ENCODE measurements around the gene DOC2A. TPM values are rescaled to one million over a fixed set of nuclear protein-coding genes. Genes with fewer than 3 reads are reported as not detected.
A peak's percentile ranks its signal among the peaks of the same experiment; 100 is the strongest.
"Not testable (repeated sequence)": the region's sequence is repeated elsewhere in the genome, so short reads cannot be mapped to it uniquely, and the experiment has no call there.

DOC2A gene
- total RNA-seq, 1 donor from 2014 or later, result 3.1 TPM

DNA sequence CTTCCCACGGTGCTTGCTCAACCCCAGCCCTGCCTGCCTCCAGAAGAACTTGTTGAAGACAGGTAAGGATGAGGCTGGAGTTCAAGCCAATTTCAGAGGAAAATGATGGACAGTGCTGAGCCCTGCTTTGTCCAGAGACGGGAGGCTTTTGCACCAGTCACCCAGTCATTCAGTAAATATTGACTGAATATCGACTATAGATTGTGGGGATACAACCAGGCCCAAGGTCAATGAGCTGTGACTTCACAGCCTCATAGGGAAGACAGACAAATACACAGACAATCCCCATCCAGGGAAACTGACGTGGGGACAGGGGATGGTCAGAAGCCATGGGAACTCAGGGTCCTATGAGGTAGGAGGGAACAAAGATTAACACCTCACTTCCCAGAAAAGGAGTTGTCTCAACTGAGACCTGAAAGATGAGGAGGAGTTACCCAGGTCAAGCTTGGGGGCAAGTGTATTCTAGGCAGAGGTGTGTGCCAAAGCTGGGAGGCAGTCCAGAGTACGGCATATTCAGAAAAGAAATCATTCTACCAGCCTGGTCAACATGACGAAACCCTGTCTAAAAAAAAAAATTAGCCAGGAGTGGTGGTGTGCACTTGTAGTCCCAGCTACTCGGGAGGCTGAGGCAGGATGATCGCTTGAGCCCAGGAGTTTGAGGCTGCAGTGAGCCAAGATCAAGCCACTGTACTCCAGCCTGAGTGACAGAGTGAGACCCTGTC lies 5.9 kb upstream of the DOC2A start:
- Histone ChIP-seq H3K36me3 (no peaks in the 10 kb centered on the region), H3K9ac (no peak overlapping the region), H2AFZ (replicated peaks) (no peak overlapping the region), H3K9me3 (ENCODE audit: low read depth) (no peaks in the 10 kb centered on the region), H3K27ac (no peak overlapping the region), H3K4me2 (no peak overlapping the region), H4K20me1 (ENCODE audit: low read depth) (no peaks in the 10 kb centered on the region), H3K79me2 (ENCODE audit: low read depth) (no peaks in the 10 kb centered on the region), H3K27me3 (peaks cover 19% of the 10 kb centered on the region), H3F3A (ENCODE audit: low read depth) (peaks cover 7% of the 10 kb centered on the region), H3K4me1 (peaks cover 6% of the 10 kb centered on the region), H3K4me3 (no peak overlapping the region)
- H3K4me3 Mint-ChIP-seq, result no peak overlapping the region
- peaks cover 8% of the 10 kb centered on the region for H3K4me1 Mint-ChIP-seq
- TF ChIP-seq EZH2phosphoT487 (IDR thresholded peaks at IDR 0.05), result no peak
- TF ChIP-seq EZH2 (IDR thresholded peaks at IDR 0.05), result no peak
- TF ChIP-seq CTCF (IDR thresholded peaks at IDR 0.05), result no peak
- H3K9me3 Mint-ChIP-seq, result peaks cover 2% of the 10 kb centered on the region
- DNase-seq (ENCODE audit: low spot score), result no peak
- H3K27ac Mint-ChIP-seq, result no peak overlapping the region
- H3K27me3 Mint-ChIP-seq (ENCODE audit: insufficient read depth, low read depth), result peaks cover 20% of the 10 kb centered on the region
- H3K36me3 Mint-ChIP-seq, result no peaks in the 10 kb centered on the region

- H3K27me3 Mint-ChIP-seq (ENCODE audit: insufficient read depth, low read depth), result peaks cover 16% of the 10 kb centered on the region
- H3K36me3 Mint-ChIP-seq; H3K36me3 ChIP-seq; H3K9ac ChIP-seq; H3K9me3 Mint-ChIP-seq; H4K20me1 ChIP-seq (ENCODE audit: low read depth); H3K4me3 Mint-ChIP-seq; H3K9me3 ChIP-seq (ENCODE audit: low read depth); H3K79me2 ChIP-seq (ENCODE audit: low read depth); H3K27ac Mint-ChIP-seq; H3K4me2 ChIP-seq; H3K4me3 ChIP-seq; H3K27ac ChIP-seq; DNase-seq (ENCODE audit: low spot score); H3K4me1 Mint-ChIP-seq; H2AFZ ChIP-seq (replicated peaks): not testable (repeated sequence)
- Histone ChIP-seq H3K27me3 (peaks cover 26% of the 10 kb centered on the region), H3F3A (ENCODE audit: low read depth) (peaks cover 15% of the 10 kb centered on the region), H3K4me1 (peaks cover 11% of the 10 kb centered on the region)
Observed at GRCh38 chr16:30015450-30015849, 4.6 kb upstream of the DOC2A start.

GRCh38 chr16:30012598-30012997 lies 1.8 kb upstream of the DOC2A start:
- not testable (repeated sequence) for H3K79me2 ChIP-seq (ENCODE audit: low read depth); DNase-seq (ENCODE audit: low spot score); H3K36me3 ChIP-seq; H3K4me3 ChIP-seq; H3K36me3 Mint-ChIP-seq; H3K9me3 Mint-ChIP-seq; H3K27ac Mint-ChIP-seq; H3K9me3 ChIP-seq (ENCODE audit: low read depth); H4K20me1 ChIP-seq (ENCODE audit: low read depth); H2AFZ ChIP-seq (replicated peaks); H3K9ac ChIP-seq; H3K4me2 ChIP-seq; H3K27ac ChIP-seq
- Mint-ChIP-seq H3K4me3 (peak overlapping the region; percentile 88), H3K4me1 (peaks cover 15% of the 10 kb centered on the region), H3K27me3 (ENCODE audit: insufficient read depth, low read depth) (peaks cover 11% of the 10 kb centered on the region)
- Histone ChIP-seq H3F3A (ENCODE audit: low read depth) (peaks cover 15% of the 10 kb centered on the region), H3K27me3 (peaks cover 41% of the 10 kb centered on the region), H3K4me1 (peaks cover 16% of the 10 kb centered on the region)

- H3K9me3 Mint-ChIP-seq, result peaks cover 2% of the 10 kb centered on the region
- H3K4me3 Mint-ChIP-seq, result peak overlapping the region; percentile 88
- Histone ChIP-seq H3K36me3 (no peaks in the 10 kb centered on the region), H4K20me1 (ENCODE audit: low read depth) (no peaks in the 10 kb centered on the region), H3K4me1 (peaks cover 16% of the 10 kb centered on the region), H3K79me2 (ENCODE audit: low read depth) (no peaks in the 10 kb centered on the region), H3K4me3 (peak overlapping the region; percentile 61), H3K4me2 (peak overlapping the region; percentile 88), H3K9ac (no peak overlapping the region), H3K27me3 (peaks cover 41% of the 10 kb centered on the region), H2AFZ (replicated peaks) (peak overlapping the region; percentile 48), H3K9me3 (ENCODE audit: low read depth) (no peaks in the 10 kb centered on the region), H3K27ac (no peak overlapping the region), H3F3A (ENCODE audit: low read depth) (peaks cover 15% of the 10 kb centered on the region)
- H3K36me3 Mint-ChIP-seq, result peaks cover 3% of the 10 kb centered on the region
- no peak for TF ChIP-seq EZH2 (IDR thresholded peaks at IDR 0.05)
- TF ChIP-seq CTCF (IDR thresholded peaks at IDR 0.05), result no peak
- peak; percentile 5 for TF ChIP-seq EZH2phosphoT487 (IDR thresholded peaks at IDR 0.05)
- peaks cover 9% of the 10 kb centered on the region for H3K27me3 Mint-ChIP-seq (ENCODE audit: insufficient read depth, low read depth)
- peaks cover 15% of the 10 kb centered on the region for H3K4me1 Mint-ChIP-seq
- H3K27ac Mint-ChIP-seq, result peak overlapping the region; percentile 76
- DNase-seq (ENCODE audit: low spot score), result no peak
Observed at GRCh38 chr16:30011714-30012504, 1.1 kb upstream of the DOC2A start.

All from neural progenitor cell (in vitro differentiated cells).